GM12875 (cell line): ENCODE results near the gene TP63.

ENCODE experiments used
- H3K4me3 ChIP-seq: one replicate; pipeline ENCODE4 v1.5.1; 2011; ENCODE audit warnings: low read depth, low read length, control low read depth
- CTCF ChIP-seq: IDR thresholded peaks from 2 replicates; pipeline ENCODE4 v1.5.1; 2011; ENCODE audit warnings: low read depth, mild to moderate bottlenecking, control low read depth, inconsistent platforms, low read length, moderate library complexity, borderline replicate concordance; ENCODE audit not compliant: insufficient read depth

TP63 gene

GRCh38 chr3:189773056-189773455, 141.9 kb downstream of the TP63 start:
- no peak for TF ChIP-seq CTCF
- no peak overlapping the region for H3K4me3 ChIP-seq

GRCh38 chr3:189776149-189776824, 145.1 kb downstream of the TP63 start:
- no peak for TF ChIP-seq CTCF
- no peak overlapping the region for H3K4me3 ChIP-seq

- TF ChIP-seq CTCF: no peak
- no peak overlapping the region for H3K4me3 ChIP-seq
Observed at GRCh38 chr3:189778340-189778950, 147.3 kb downstream of the TP63 start.

GRCh38 chr3:189779166-189779565, 148.0 kb downstream of the TP63 start:
- H3K4me3 ChIP-seq: no peak overlapping the region
- TF ChIP-seq CTCF: no peak

DNA sequence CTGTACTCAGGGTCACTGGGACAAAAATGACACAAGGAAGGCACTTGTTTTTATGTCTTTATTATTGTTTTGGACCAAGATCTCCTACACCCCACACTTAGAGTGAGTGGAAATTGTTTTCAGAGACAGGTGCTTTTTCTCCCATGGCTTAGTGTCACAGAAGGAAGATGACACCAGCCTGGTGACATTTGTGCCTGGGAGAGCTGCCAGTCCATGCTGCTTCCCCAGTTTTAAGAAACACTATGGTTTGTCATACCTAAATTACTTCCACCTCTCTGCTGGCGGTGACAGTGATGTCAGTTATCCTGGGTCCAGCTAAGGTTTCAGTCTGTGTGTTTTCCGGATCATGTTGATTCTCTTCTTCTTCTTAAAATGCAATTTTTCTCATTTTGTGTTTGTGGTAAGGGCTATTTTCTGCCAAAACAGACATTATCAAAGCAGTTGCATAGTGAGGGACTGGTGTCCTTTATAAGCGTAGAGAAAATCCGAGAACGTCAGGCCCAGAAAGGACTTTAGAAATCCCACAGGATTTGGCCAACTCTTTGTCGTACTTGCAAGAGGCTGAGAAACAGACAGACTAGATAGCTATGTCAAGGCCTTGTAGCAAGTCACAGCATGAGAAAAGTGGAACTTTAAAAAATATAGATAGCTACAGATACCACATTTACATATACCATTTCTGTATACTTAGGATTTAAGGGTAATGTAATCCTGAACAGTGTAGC, 149.5 kb downstream of the TP63 start:
- no peak overlapping the region for H3K4me3 ChIP-seq
- no peak for TF ChIP-seq CTCF

- H3K4me3 ChIP-seq: no peak overlapping the region
- TF ChIP-seq CTCF: no peak
Observed at GRCh38 chr3:189781415-189781814, 150.2 kb downstream of the TP63 start.
